Endothelial cell of umbilical vein (primary cell): ENCODE measurements around the gene ACP4. TPM values are rescaled to one million over a fixed set of nuclear protein-coding genes. Genes with fewer than 3 reads are reported as not detected.

Experiments
- BruUV-seq: library from RNA; stranded (reverse); fragments of 400-500 nt; replicated peaks from 2 replicates; lab custom pipeline; 2021; lab: Mats Ljungman, UMichigan
- CTCF ChIA-PET: fragments of 300-600, 350-600 bp; sonication (Branson Sonifier 250); formaldehyde crosslinking; loops from one replicate; lab custom pipeline; 2021; ENCODE audit warnings: antibody characterized with exemption, inconsistent platforms; lab: Charles Lee
- POLR2A ChIA-PET: fragments of 300-600, 350-600 bp; sonication (Branson Sonifier 250); formaldehyde crosslinking; loops from one replicate; lab custom pipeline; 2021; ENCODE audit warnings: antibody characterized with exemption, inconsistent platforms; lab: Charles Lee
- DNase-seq: peaks from one replicate; pipeline ENCODE4 v3.0.0-alpha.2; 2011; ENCODE audit warnings: low read depth, low spot score
- FAIRE-seq: peaks from 2 replicates; lab custom pipeline; 2011; peaks lifted over from hg19 to GRCh38; lab: Jason Lieb, UNC
- H2AFZ ChIP-seq: 2 replicates; pipeline ENCODE4 v1.6.0; 2012; ENCODE audit warnings: low read depth, low read length, control low read depth, inconsistent platforms
- H3K27ac ChIP-seq: 2 replicates; pipeline ENCODE4 v1.5.1; 2011; ENCODE audit warnings: low read depth, mild to moderate bottlenecking, control low read depth, low read length, moderate library complexity; ENCODE audit not compliant: insufficient read depth
- H3K27me3 ChIP-seq, 2 experiments: 2 replicates each; pipeline versions ENCODE4 v1.6.0 to v1.6.1; 2011; ENCODE audit warnings: low read length in 2 of 2, mixed read lengths in 1 of 2; ENCODE audit not compliant: control insufficient read depth in 2 of 2, insufficient read depth in 2 of 2
- H3K36me3 ChIP-seq, 2 experiments: 2 replicates in 1 of 2; 3 replicates in 1 of 2; pipeline ENCODE4 v1.5.1; 2011; ENCODE audit warnings: low read length in 2 of 2, mild to moderate bottlenecking in 1 of 2, moderate library complexity in 1 of 2; ENCODE audit not compliant: control insufficient read depth in 2 of 2, insufficient read depth in 2 of 2; ENCODE audit errors: extremely low read depth in 1 of 2
- H3K4me1 ChIP-seq: 3 replicates; pipeline ENCODE4 v1.5.1; 2011; ENCODE audit warnings: mild to moderate bottlenecking, low read length; ENCODE audit not compliant: control insufficient read depth, insufficient read depth; ENCODE audit errors: extremely low read depth
- H3K4me2 ChIP-seq: 2 replicates; pipeline ENCODE4 v1.6.1; 2011; ENCODE audit warnings: low read length, control low read depth, mixed read lengths; ENCODE audit not compliant: insufficient read depth
- H3K4me3 ChIP-seq, 3 experiments: fragments of 200-600 bp in 1 of 3; sonication (generic), shearing (Covaris generic) in 1 of 3; replicated peaks in 1 of 3; 2 replicates each; pipeline ENCODE4 v1.5.1; 2011 to 2016; ENCODE audit warnings: control low read depth in 3 of 3, low read length in 3 of 3, mild to moderate bottlenecking in 2 of 3, inconsistent platforms in 1 of 3, low read depth in 1 of 3, moderate library complexity in 1 of 3; ENCODE audit not compliant: insufficient read depth in 1 of 3
- H3K79me2 ChIP-seq: 2 replicates; pipeline ENCODE4 v1.6.0; 2012; ENCODE audit warnings: low read length, inconsistent platforms; ENCODE audit not compliant: control insufficient read depth, insufficient read depth
- H3K9ac ChIP-seq: replicated peaks from 2 replicates; pipeline ENCODE3; 2011; ENCODE audit warnings: low read length, control low read depth; ENCODE audit not compliant: insufficient read depth; ENCODE audit errors: extremely low read depth
- H3K9me1 ChIP-seq: replicated peaks from 3 replicates; pipeline ENCODE4 v1.6.0; 2011; ENCODE audit warnings: mild to moderate bottlenecking, low read length; ENCODE audit not compliant: control insufficient read depth, insufficient read depth; ENCODE audit errors: extremely low read depth
- H3K9me3 ChIP-seq: replicated peaks from 2 replicates; pipeline ENCODE4 v1.5.1; 2012; ENCODE audit warnings: low read length, inconsistent platforms; ENCODE audit not compliant: control insufficient read depth, insufficient read depth
- H4K20me1 ChIP-seq: replicated peaks from 2 replicates; pipeline ENCODE3; 2011; ENCODE audit warnings: mild to moderate bottlenecking, low read length; ENCODE audit not compliant: control insufficient read depth, insufficient read depth; ENCODE audit errors: extremely low read depth
- dilution Hi-C: fragments of 300-500 bp; cut with MboI; formaldehyde crosslinking; loops from one replicate; pipeline ENCODE4 v1.15.0; 2019; ENCODE audit warnings: low sequenced_read_pairs; ENCODE audit not compliant: extremely low pct_ligation_motif_present
- intact Hi-C: fragments of 100-400 bp; cut with micrococcal nuclease; formaldehyde crosslinking; loops from one replicate; pipeline ENCODE4 v1.10.0; 2022
- polyA plus RNA-seq, 4 experiments: library from polyadenylated mRNA; depleted of rRNA in 3 of 4; stranded (reverse) in 3 of 4; unstranded in 1 of 4; fragments of >200 nt; gene quantifications; 2 replicates each; pipeline versions ENCODE4 v1.2.1 to v1.2.3, GENCODE V29; 2011 to 2012; ENCODE audit warnings: missing spikeins in 1 of 4
- small RNA-seq: library from RNA; depleted of rRNA; stranded (forward); fragments of <200 nt; gene quantifications from one replicate; pipeline ENCODE3, GENCODE V24; 2012; ENCODE audit warnings: low replicate concordance, low read depth; ENCODE audit not compliant: insufficient read depth, insufficient read length
- total RNA-seq: library from RNA; stranded (reverse); gene quantifications from 2 replicates; pipeline ENCODE4 v1.2.3, GENCODE V29; 2021
- TF ChIP-seq, protein P1 (sequence below): IDR thresholded peaks from 2 replicates; pipeline ENCODE4 v1.6.1; 2011; ENCODE audit not compliant: insufficient read depth, insufficient read length

ACP4 gene
- total and polyA plus RNA-seq, 2 donors (not counting 3 experiments of a cell fraction or from before 2014, with no cell fraction given) = not detected

DNA sequence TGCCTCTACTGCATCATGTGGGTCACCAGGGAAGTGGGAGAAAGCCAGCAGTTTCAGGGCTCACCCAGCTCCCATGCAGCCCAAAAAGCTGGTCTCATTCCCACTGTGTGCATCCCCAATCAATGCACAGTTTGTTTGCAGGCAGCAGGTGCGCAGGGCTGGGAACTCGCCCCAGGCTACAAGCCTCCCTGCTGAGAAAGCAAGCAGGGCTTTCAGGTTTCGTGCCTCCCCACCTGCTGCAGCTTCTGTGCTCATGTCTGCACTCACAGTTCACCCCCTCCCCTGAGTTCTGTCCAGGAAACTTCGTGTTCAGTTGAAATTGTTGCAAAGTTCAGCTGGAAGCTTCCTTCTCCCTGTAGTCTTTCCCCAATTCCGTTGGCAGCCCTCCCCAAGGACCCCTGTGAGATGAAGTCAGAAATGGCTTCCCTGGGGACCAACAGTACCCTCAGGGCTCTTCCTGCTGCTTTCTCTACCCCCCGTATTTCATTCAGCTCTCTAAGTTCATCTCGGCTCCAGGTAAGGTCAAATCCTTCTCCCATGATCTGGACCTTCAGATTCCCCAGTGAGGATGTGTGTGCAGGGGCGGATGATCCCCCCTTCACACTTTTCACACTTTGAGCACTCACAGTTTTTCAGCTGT, 54.2 kb downstream of the ACP4 start:
- ChIA-PET CTCF (no interaction called here), POLR2A (no interaction called here)
- no peak overlapping the region for H3K9ac ChIP-seq
- no peaks in the 10 kb centered on the region for H3K36me3 ChIP-seq
- H2AFZ ChIP-seq = no peak overlapping the region
- intact Hi-C loops (no loop called here), dilution Hi-C loops (no loop called here)
- H4K20me1 ChIP-seq = no peaks in the 10 kb centered on the region
- no peak overlapping the region for H3K4me3 ChIP-seq
- no peaks in the 10 kb centered on the region for H3K4me1 ChIP-seq
- TF ChIP-seq, protein P1, sequence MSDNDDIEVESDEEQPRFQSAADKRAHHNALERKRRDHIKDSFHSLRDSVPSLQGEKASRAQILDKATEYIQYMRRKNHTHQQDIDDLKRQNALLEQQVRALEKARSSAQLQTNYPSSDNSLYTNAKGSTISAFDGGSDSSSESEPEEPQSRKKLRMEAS = no peak
- DNase-seq (no peak), FAIRE-seq (no peak)
- H3K9me3 ChIP-seq = no peaks in the 10 kb centered on the region
- H3K9me1 ChIP-seq = no peaks in the 10 kb centered on the region
- H3K27me3 ChIP-seq = no peaks in the 10 kb centered on the region
- no peak overlapping the region for H3K4me2 ChIP-seq
- BruUV-seq = no TSS peak
- no peaks in the 10 kb centered on the region for H3K79me2 ChIP-seq
- H3K27ac ChIP-seq = no peak overlapping the region

Small RNA genes within 50 kb of the gene (small RNA-seq; reads per million reads assigned to genes)
- gene SNORD88A = 14.2 reads per million, percentile 71 among the genes with 10 or more reads in this experiment
- gene SNORD88B = not detected
- gene SNORD88C = not detected

Other genes with a start within 250 kb of the ACP4 start
- gene LRRC4B, start 222.0 kb upstream of the ACP4 start, total RNA-seq = not detected in 2 replicates
- 0.08 and 0.10 TPM in 2 replicates for gene LRRC4B, start 222.0 kb upstream of the ACP4 start, polyA plus RNA-seq
- gene SYT3, start 150.5 kb upstream of the ACP4 start, total RNA-seq = 0.53 TPM in 1 of 2 replicates, not detected in the other
- gene SYT3, start 150.5 kb upstream of the ACP4 start, polyA plus RNA-seq = 0.11 TPM in 1 of 2 replicates, not detected in the other
- gene C19orf81, start 141.0 kb upstream of the ACP4 start, total RNA-seq = 1.1 and 2.5 TPM in 2 replicates
- 0.79 and 2.1 TPM in 2 replicates for gene C19orf81, start 141.0 kb upstream of the ACP4 start, polyA plus RNA-seq
- 1.2 and 1.9 TPM in 2 replicates for gene SHANK1, start 70.6 kb upstream of the ACP4 start, total RNA-seq
- 0.60 and 0.66 TPM in 2 replicates for gene SHANK1, start 70.6 kb upstream of the ACP4 start, polyA plus RNA-seq
- gene CLEC11A, start 67.1 kb upstream of the ACP4 start, total RNA-seq = 10.4 and 13.3 TPM in 2 replicates
- gene CLEC11A, start 67.1 kb upstream of the ACP4 start, polyA plus RNA-seq = 30.1 and 37.2 TPM in 2 replicates
- not detected in 2 replicates for gene GPR32, start 20.0 kb upstream of the ACP4 start, total RNA-seq
- gene GPR32, start 20.0 kb upstream of the ACP4 start, polyA plus RNA-seq = not detected in 2 replicates
- gene KLK1, start 33.4 kb downstream of the ACP4 start, total RNA-seq = not detected in 2 replicates
- 0.08 TPM in 1 of 2 replicates, not detected in the other for gene KLK1, start 33.4 kb downstream of the ACP4 start, polyA plus RNA-seq
- gene KLK15, start 43.2 kb downstream of the ACP4 start, total RNA-seq = not detected in 2 replicates
- not detected in 2 replicates for gene KLK15, start 43.2 kb downstream of the ACP4 start, polyA plus RNA-seq
- not detected in 2 replicates for gene KLK3, start 64.5 kb downstream of the ACP4 start, total RNA-seq
- not detected in 2 replicates for gene KLK3, start 64.5 kb downstream of the ACP4 start, polyA plus RNA-seq
- not detected in 2 replicates for gene KLK2, start 83.0 kb downstream of the ACP4 start, total RNA-seq
- gene KLK2, start 83.0 kb downstream of the ACP4 start, polyA plus RNA-seq = not detected in 2 replicates
- gene KLK4, start 121.0 kb downstream of the ACP4 start, total RNA-seq = not detected in 2 replicates
- not detected in 2 replicates for gene KLK4, start 121.0 kb downstream of the ACP4 start, polyA plus RNA-seq
- gene KLK5, start 162.6 kb downstream of the ACP4 start, total RNA-seq = not detected in 2 replicates
- not detected in 2 replicates for gene KLK5, start 162.6 kb downstream of the ACP4 start, polyA plus RNA-seq
- gene KLK6, start 179.2 kb downstream of the ACP4 start, total RNA-seq = not detected in 2 replicates
- 0.11 and 0.12 TPM in 2 replicates for gene KLK6, start 179.2 kb downstream of the ACP4 start, polyA plus RNA-seq
- not detected in 2 replicates for gene KLK7, start 193.5 kb downstream of the ACP4 start, total RNA-seq
- not detected in 2 replicates for gene KLK7, start 193.5 kb downstream of the ACP4 start, polyA plus RNA-seq
- not detected in 2 replicates for gene KLK8, start 211.2 kb downstream of the ACP4 start, total RNA-seq
- gene KLK8, start 211.2 kb downstream of the ACP4 start, polyA plus RNA-seq = not detected in 2 replicates
- not detected in 2 replicates for gene KLK10, start 229.3 kb downstream of the ACP4 start, total RNA-seq
- gene KLK10, start 229.3 kb downstream of the ACP4 start, polyA plus RNA-seq = not detected in 2 replicates
- not detected in 2 replicates for gene KLK11, start 236.2 kb downstream of the ACP4 start, total RNA-seq
- gene KLK11, start 236.2 kb downstream of the ACP4 start, polyA plus RNA-seq = not detected in 2 replicates
- not detected in 2 replicates for gene KLK12, start 244.6 kb downstream of the ACP4 start, total RNA-seq
- gene KLK12, start 244.6 kb downstream of the ACP4 start, polyA plus RNA-seq = not detected in 2 replicates